Left forelimb (tissue), 1 donor: ENCODE results near the gene MFSD11.
"Not testable (repeated sequence)": the region's sequence is repeated elsewhere in the genome, so short reads cannot be mapped to it uniquely, and the experiment has no call there.

Experiments used
- DNase-seq: peaks from one replicate; pipeline ENCODE4 v3.0.0-alpha.2; 2018; ENCODE audit warnings: low spot score

The MFSD11 gene

DNA sequence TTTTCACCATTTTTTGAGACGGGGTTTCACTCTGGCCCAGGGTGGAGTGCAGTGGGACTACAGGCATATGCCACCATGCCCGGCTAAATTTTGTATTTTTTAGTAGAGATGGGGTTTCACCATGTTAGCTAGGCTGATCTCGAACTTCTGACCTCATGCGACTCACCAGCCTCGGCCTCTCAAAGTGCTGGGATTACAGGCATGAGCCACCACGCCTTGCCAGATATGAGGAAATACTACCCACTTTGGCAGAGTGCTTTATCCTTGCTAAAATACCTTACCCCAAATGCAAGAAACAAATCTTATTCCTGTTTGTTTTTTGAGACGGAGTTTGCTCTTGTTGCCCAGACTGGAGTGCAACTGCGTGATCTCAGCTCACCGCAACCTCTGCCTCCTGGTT lies 67.4 kb downstream of the MFSD11 start:
- DNase-seq = no peak

GRCh38 chr17:76806151-76806550 lies 68.2 kb downstream of the MFSD11 start:
- not testable (repeated sequence) for DNase-seq

DNA sequence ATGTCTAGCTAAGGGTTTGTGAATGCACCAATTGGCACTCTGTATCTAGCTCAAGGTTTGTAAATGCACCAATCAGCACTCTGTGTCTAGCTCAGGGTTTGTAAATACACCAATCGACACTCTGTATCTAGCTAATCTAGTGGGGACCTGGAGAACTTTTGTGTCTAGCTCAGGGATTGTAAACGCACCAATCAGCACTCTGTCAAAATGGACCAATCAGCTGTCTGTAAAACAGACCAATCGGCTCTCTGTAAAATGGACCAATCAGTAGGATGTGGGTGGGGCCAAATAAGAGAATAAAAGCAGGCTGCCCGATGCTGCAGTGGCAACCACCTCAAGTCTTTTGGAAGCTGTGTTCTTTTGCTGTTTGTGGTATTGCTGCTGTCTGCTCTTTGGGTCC lies 68.8 kb downstream of the MFSD11 start:
- DNase-seq = not testable (repeated sequence)

DNA sequence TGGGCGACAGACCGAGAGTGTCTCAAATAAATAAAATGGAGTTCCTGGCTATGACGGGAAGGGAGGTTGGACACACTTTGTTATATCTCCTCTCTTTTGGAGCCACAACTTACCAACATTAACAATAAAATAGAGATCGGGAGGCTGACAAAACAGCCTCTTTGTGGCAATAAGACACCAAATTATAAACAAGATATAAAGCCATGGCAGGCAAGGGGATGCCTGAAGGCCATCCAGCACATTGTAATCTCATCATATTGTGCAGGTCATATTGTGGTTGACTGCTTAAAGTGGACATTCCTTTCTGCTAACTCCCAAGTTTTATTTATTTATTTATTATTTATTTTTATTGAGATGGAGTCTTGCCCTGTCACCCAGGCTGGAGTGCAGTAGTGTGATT lies 70.4 kb downstream of the MFSD11 start:
- no peak for DNase-seq

GRCh38 chr17:76810956-76811355 lies 73.0 kb downstream of the MFSD11 start:
- no peak for DNase-seq

DNA sequence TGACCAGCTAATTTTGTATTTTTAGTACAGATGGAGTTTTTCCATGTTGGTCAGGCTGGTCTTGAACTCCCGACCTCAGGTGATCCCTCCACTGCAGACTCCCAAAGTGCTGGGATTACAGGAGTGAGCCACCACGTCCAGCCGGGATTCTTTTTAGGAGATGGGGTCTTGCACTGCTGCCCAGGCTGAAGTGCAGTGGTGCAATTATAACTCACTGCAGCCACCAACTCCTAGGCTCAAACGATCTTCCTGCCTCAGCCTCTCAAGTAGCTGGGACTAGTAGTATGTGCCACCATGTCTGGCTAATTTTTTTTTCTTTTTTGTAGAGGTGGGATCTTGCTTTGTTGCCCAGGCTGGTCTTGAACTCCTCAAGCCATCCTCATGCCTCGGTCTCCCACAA lies 73.9 kb downstream of the MFSD11 start:
- no peak for DNase-seq

GRCh38 chr17:76812263-76812662 lies 74.3 kb downstream of the MFSD11 start:
- DNase-seq = no peak

DNA sequence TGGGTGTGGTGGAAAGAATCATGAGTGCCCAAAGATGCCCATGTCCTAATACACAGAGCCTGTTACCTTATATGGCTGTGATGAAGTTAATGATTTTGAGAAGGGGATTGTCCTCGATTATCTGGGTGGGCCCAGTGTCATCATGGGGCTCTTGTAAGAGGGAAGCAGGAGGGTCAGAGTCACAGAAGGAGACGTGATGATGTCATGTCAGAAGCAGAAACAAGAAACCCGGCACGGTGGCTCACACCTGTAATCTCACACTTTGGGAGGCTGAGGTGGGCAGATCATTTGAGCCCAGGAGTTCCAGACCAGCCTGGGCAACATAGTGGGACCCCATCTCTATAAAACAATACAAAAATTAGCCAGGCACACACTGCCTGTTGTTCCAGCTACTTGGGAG lies 75.0 kb downstream of the MFSD11 start:
- no peak for DNase-seq

- not testable (repeated sequence) for DNase-seq
These were observed 78.1 kb downstream of the MFSD11 start for GRCh38 chr17:76815907-76816589.

DNA sequence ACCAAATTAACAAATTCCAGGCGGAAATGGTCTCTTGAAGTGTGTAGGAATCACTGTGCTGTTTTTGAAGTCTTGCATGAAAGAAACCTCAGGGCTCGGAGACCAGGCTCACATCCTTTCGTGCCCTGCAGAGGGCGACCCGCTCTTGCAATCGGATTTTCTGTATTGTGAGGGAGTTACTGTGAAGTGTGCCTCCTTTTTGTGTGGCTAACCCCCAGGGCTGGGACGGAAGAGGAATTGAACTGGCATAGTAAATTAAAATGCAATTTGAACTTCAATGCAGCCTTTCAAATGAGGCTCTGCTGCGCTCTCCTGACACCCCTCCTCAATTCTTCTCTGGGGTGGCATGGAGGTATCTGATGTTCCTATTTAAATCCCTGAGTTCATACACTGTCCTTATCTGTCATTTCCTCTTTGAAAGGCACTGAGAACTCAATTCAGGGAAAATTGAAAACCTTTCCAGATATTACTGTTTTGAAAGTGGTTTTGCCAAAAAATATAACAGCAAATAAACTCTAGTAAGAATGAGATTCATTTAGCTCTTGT lies 78.7 kb downstream of the MFSD11 start:
- DNase-seq = no peak

DNA sequence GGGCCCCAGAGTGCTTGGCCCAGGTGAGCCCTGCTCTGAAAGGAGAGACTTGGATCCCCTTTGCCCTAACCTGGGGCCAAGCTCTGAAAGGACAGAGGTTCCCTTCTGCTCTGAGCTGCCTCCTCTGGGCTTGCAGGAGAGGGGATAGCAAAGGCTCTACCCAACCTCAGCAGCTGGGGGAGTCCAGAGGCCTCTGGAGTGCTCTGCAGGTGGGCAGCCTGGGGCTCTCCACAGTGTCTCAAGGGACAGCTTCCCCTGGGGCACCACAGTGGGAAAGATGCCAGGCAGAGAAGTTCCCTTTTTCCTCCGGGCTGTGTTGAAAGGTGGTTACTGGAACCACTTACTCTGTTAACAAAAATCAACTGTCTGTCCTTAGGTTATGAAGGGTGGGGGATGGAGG lies 82.1 kb downstream of the MFSD11 start:
- DNase-seq = no peak

DNA sequence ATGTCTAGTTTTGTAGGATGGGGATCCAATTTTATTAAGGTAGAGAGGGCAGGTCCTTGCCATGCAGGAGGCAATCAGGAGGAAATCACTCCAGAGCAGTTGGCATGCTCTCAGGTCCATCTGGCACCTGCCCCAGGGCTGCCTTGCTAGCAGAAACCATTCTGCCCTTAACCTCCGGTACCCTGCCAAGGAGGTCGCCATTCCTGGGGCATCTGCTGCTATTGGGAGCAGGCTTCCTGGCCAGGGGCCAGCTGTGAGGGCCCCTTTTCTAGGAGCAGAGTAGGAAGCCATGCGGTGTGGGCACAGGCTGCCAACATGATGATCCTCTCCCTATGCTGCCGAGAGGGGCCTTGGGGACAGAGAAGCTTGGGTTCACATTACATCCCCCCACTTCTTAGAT lies 82.6 kb downstream of the MFSD11 start:
- no peak for DNase-seq

- DNase-seq = no peak
These were observed 84.4 kb downstream of the MFSD11 start for GRCh38 chr17:76822184-76822778.

- DNase-seq = no peak
These were observed 86.2 kb downstream of the MFSD11 start for GRCh38 chr17:76824093-76824492.

DNA sequence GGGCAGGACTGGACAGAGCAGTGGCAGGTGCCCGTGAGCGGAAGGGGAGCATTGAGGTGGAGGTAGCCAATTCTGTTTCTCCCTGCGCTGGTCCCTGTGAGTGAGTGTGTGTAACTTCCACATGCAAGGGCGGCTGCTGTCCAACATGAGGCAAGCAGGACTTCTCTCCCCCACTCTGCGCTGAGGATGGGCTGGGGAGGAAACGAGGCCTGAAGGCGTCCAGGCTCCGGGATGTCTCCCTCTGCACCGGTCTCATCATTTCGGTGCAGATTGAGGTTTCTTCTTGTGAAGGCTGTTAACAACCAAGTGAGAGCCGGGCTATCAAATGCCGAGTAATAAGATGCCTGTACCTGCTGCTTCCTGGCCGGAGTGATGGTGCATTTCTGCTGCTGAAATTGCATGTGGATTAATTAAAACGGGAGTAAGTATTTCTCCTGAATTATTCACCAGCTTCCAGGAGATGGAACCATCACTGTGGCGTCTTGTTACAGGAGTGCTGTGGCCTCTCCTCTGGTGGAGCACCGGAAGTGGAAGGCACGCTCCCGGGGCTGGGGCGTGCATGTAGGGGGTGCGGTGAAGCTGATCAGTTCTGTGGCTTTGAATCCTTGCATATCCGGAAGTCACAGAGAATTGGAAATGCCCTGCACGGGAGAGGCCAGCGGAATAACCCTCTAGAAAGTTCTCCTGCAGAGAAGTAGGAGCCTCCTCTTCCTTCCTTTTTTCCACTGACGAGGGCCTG lies 88.6 kb downstream of the MFSD11 start:
- DNase-seq = no peak

DNA sequence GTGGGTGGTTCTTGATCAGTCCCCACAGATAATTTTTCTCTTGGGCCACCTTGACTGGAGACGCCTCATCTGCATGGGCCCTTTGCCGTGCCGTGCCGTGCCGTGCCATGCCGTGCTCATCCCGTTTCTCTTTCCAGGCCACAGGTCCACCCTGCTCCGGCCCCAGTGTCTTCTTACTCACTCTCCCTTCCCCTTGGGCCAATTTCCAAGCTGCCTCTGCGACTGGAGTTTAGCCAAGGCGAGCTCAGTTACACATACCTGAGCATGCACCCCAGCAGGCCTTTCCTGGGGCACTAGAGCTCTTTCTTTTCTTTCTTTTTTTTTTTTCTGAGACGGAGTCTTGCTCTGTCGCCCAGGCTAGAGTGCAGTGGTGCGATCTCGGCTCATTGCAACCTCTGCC lies 89.8 kb downstream of the MFSD11 start:
- no peak for DNase-seq
